HEK293 (cell line): ENCODE data around the gene METAP1D.
A peak's percentile ranks its signal among the peaks of the same experiment; 100 is the strongest.

ENCODE experiments used
- ATF2 ChIP-seq: fragments of 450-650 bp; formaldehyde crosslinking; IDR thresholded peaks from 2 replicates; pipeline ENCODE4 v1.5.1; 2016; ENCODE audit warnings: missing biosample characterization, missing genetic modification characterization, low read depth
- HOXD13 ChIP-seq: sonication (generic); formaldehyde crosslinking; IDR thresholded peaks from 2 replicates; pipeline ENCODE4 v1.8.0; 2022; ENCODE audit warnings: missing genetic modification reagents, borderline replicate concordance
- KLF8 ChIP-seq: fragments of 450-650 bp; formaldehyde crosslinking; IDR thresholded peaks from 2 replicates; pipeline ENCODE4 v1.5.1; 2016; ENCODE audit warnings: missing biosample characterization, missing genetic modification characterization
- MZF1 ChIP-seq: fragments of 450-650 bp; formaldehyde crosslinking; IDR thresholded peaks from 2 replicates; pipeline ENCODE4 v1.5.1; 2017; ENCODE audit warnings: missing biosample characterization, missing genetic modification characterization, borderline replicate concordance
- PBX3 ChIP-seq: sonication (generic); formaldehyde crosslinking; IDR thresholded peaks from 2 replicates; pipeline ENCODE4 v1.8.1; 2022; ENCODE audit warnings: mild to moderate bottlenecking, moderate library complexity, missing genetic modification reagents
- SALL2 ChIP-seq: fragments of 450-650 bp; formaldehyde crosslinking; IDR thresholded peaks from 2 replicates; pipeline ENCODE4 v1.5.0; 2017; ENCODE audit warnings: missing biosample characterization, mild to moderate bottlenecking, missing genetic modification characterization, borderline replicate concordance
- ZFP41 ChIP-seq: fragments of 450-650 bp; formaldehyde crosslinking; IDR thresholded peaks from 2 replicates; pipeline ENCODE4 v1.5.1; 2016; ENCODE audit warnings: missing biosample characterization, missing genetic modification characterization, borderline replicate concordance
- ZNF114 ChIP-seq: fragments of 450-650 bp; formaldehyde crosslinking; IDR thresholded peaks from 2 replicates; pipeline ENCODE4 v1.5.0; 2017; ENCODE audit warnings: missing biosample characterization, missing genetic modification characterization
- ZNF148 ChIP-seq: fragments of 450-650 bp; formaldehyde crosslinking; IDR thresholded peaks from 2 replicates; pipeline ENCODE4 v1.5.0; 2017; ENCODE audit warnings: missing biosample characterization, missing genetic modification characterization, borderline replicate concordance
- ZNF157 ChIP-seq: fragments of 450-650 bp; formaldehyde crosslinking; IDR thresholded peaks from 2 replicates; pipeline ENCODE4 v1.5.1; 2016; ENCODE audit warnings: missing biosample characterization, missing genetic modification characterization
- ZNF184 ChIP-seq: fragments of 450-650 bp; IDR thresholded peaks from 2 replicates; pipeline ENCODE4 v1.5.1; 2018; ENCODE audit warnings: missing biosample characterization, mild to moderate bottlenecking, missing genetic modification characterization
- ZNF202 ChIP-seq: fragments of 450-650 bp; formaldehyde crosslinking; IDR thresholded peaks from 2 replicates; pipeline ENCODE4 v1.5.1; 2016; ENCODE audit warnings: missing biosample characterization, missing genetic modification characterization, borderline replicate concordance
- ZNF248 ChIP-seq: fragments of 450-650 bp; formaldehyde crosslinking; IDR thresholded peaks from 2 replicates; pipeline ENCODE4 v1.5.1; 2017; ENCODE audit warnings: missing biosample characterization, missing genetic modification characterization
- ZNF280C ChIP-seq: fragments of 450-650 bp; formaldehyde crosslinking; IDR thresholded peaks from 2 replicates; pipeline ENCODE4 v1.5.1; 2016; ENCODE audit warnings: missing biosample characterization, missing genetic modification characterization
- ZNF292 ChIP-seq: fragments of 450-650 bp; formaldehyde crosslinking; IDR thresholded peaks from 2 replicates; pipeline ENCODE4 v1.5.1; 2016; ENCODE audit warnings: low read depth, missing biosample characterization, missing genetic modification characterization, borderline replicate concordance
- ZNF311 ChIP-seq: fragments of 450-650 bp; formaldehyde crosslinking; IDR thresholded peaks from 2 replicates; pipeline ENCODE4 v1.5.1; 2017; ENCODE audit warnings: missing biosample characterization, missing genetic modification characterization, borderline replicate concordance
- ZNF426 ChIP-seq: fragments of 450-650 bp; formaldehyde crosslinking; IDR thresholded peaks from 2 replicates; pipeline ENCODE4 v1.5.1; 2017; ENCODE audit warnings: missing biosample characterization, missing genetic modification characterization, mild to moderate bottlenecking, inconsistent platforms, moderate library complexity
- ZNF501 ChIP-seq: fragments of 450-650 bp; formaldehyde crosslinking; IDR thresholded peaks from 2 replicates; pipeline ENCODE4 v1.5.1; 2016; ENCODE audit warnings: missing biosample characterization, missing genetic modification characterization
- ZNF544 ChIP-seq: fragments of 450-650 bp; formaldehyde crosslinking; IDR thresholded peaks from 2 replicates; pipeline ENCODE4 v1.5.0; 2017; ENCODE audit warnings: missing biosample characterization, missing genetic modification characterization
- ZNF658 ChIP-seq: fragments of 450-650 bp; formaldehyde crosslinking; IDR thresholded peaks from 2 replicates; pipeline ENCODE4; 2016; ENCODE audit warnings: missing biosample characterization, missing genetic modification characterization
- ZNF701 ChIP-seq: fragments of 450-650 bp; formaldehyde crosslinking; IDR thresholded peaks from 2 replicates; pipeline ENCODE4 v1.5.1; 2016; ENCODE audit warnings: missing biosample characterization, missing genetic modification characterization
- ZNF776 ChIP-seq: fragments of 450-650 bp; formaldehyde crosslinking; IDR thresholded peaks from 2 replicates; pipeline ENCODE4 v1.5.0; 2017; ENCODE audit warnings: missing biosample characterization, missing genetic modification characterization, borderline replicate concordance
- ZNF792 ChIP-seq: fragments of 450-650 bp; formaldehyde crosslinking; IDR thresholded peaks from 2 replicates; pipeline ENCODE4 v1.5.1; 2016; ENCODE audit warnings: missing biosample characterization, missing genetic modification characterization
- TF ChIP-seq, protein P1 (sequence below): fragments of 450-650 bp; formaldehyde crosslinking; conservative IDR thresholded peaks from 2 replicates; pipeline ENCODE4 v1.5.1; 2016; ENCODE audit warnings: low read depth, missing biosample characterization, missing genetic modification characterization
- TF ChIP-seq, protein P2 (sequence below): IDR thresholded peaks from 2 replicates; pipeline ENCODE4 v1.6.1; 2011; ENCODE audit warnings: mild to moderate bottlenecking, low read depth, low read length, borderline replicate concordance

METAP1D gene

GRCh38 chr2:172096626-172097547 lies 97.1 kb downstream of the METAP1D start (continued):
- TF ChIP-seq ZNF280C (tag by site-specific recombination) (no peak), ZNF157 (tag by site-specific recombination) (no peak), SALL2 (tag by site-specific recombination) (no peak), ZFP41 (tag by site-specific recombination) (no peak), ZNF426 (no peak), ZNF248 (no peak), ZNF792 (tag by site-specific recombination) (no peak), ZNF544 (no peak), ZNF701 (no peak), ZNF658 (tag by site-specific recombination) (no peak), ATF2 (tag by site-specific recombination) (peak; percentile 29; the same call in 1 of the 2 replicates), ZNF292 (tag by site-specific recombination) (no peak), ZNF184 (tag by site-specific recombination) (no peak), KLF8 (peak; percentile 85), ZNF501 (peak; percentile 85), PBX3 (CRISPR knock-in tag) (no peak), HOXD13 (CRISPR knock-in tag) (no peak), ZNF776 (tag by site-specific recombination) (no peak), ZNF311 (no peak), ZNF148 (no peak), ZNF114 (tag by site-specific recombination) (no peak), ZNF202 (no peak), MZF1 (tag by site-specific recombination) (peak; percentile 37; the same call in 1 of the 2 replicates)
- TF ChIP-seq, protein P1, sequence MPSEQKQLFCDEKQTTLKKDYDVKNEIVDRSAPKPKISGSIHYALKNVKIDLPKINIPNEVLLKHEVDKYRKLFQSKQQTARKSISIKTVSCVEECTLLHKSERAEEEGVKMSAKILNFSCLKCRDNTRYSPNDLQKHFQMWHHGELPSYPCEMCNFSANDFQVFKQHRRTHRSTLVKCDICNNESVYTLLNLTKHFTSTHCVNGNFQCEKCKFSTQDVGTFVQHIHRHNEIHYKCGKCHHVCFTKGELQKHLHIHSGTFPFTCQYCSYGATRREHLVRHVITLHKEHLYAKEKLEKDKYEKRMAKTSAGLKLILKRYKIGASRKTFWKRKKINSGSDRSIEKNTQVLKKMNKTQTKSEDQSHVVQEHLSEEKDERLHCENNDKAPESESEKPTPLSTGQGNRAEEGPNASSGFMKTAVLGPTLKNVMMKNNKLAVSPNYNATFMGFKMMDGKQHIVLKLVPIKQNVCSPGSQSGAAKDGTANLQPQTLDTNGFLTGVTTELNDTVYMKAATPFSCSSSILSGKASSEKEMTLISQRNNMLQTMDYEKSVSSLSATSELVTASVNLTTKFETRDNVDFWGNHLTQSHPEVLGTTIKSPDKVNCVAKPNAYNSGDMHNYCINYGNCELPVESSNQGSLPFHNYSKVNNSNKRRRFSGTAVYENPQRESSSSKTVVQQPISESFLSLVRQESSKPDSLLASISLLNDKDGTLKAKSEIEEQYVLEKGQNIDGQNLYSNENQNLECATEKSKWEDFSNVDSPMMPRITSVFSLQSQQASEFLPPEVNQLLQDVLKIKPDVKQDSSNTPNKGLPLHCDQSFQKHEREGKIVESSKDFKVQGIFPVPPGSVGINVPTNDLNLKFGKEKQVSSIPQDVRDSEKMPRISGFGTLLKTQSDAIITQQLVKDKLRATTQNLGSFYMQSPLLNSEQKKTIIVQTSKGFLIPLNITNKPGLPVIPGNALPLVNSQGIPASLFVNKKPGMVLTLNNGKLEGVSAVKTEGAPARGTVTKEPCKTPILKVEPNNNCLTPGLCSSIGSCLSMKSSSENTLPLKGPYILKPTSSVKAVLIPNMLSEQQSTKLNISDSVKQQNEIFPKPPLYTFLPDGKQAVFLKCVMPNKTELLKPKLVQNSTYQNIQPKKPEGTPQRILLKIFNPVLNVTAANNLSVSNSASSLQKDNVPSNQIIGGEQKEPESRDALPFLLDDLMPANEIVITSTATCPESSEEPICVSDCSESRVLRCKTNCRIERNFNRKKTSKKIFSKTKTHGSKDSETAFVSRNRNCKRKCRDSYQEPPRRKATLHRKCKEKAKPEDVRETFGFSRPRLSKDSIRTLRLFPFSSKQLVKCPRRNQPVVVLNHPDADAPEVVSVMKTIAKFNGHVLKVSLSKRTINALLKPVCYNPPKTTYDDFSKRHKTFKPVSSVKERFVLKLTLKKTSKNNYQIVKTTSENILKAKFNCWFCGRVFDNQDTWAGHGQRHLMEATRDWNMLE (tag by site-specific recombination), result no peak
- TF ChIP-seq, protein P2, sequence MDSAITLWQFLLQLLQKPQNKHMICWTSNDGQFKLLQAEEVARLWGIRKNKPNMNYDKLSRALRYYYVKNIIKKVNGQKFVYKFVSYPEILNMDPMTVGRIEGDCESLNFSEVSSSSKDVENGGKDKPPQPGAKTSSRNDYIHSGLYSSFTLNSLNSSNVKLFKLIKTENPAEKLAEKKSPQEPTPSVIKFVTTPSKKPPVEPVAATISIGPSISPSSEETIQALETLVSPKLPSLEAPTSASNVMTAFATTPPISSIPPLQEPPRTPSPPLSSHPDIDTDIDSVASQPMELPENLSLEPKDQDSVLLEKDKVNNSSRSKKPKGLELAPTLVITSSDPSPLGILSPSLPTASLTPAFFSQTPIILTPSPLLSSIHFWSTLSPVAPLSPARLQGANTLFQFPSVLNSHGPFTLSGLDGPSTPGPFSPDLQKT, result no peak
